HL-60 (cell line): ENCODE results near the gene AS3MT.
A peak's percentile ranks its signal among the peaks of the same experiment; 100 is the strongest.

ENCODE experiments used
- CTCF ChIP-seq: IDR thresholded peaks from one replicate; pipeline ENCODE4 v1.5.1; 2011; ENCODE audit warnings: low read length, control low read depth, inconsistent platforms; ENCODE audit not compliant: insufficient read depth
- GABPA ChIP-seq: IDR thresholded peaks from 2 replicates; pipeline ENCODE4 v1.6.1; 2012; ENCODE audit warnings: low read depth
- POLR2AphosphoS5 ChIP-seq: IDR thresholded peaks from 2 replicates; pipeline ENCODE4 v1.6.1; 2012; ENCODE audit warnings: low read depth
- REST ChIP-seq: IDR thresholded peaks from 2 replicates; pipeline ENCODE4 v1.6.1; 2012; ENCODE audit warnings: low read depth; ENCODE audit not compliant: insufficient replicate concordance
- SPI1 ChIP-seq: IDR thresholded peaks from 2 replicates; pipeline ENCODE4 v1.6.1; 2012; ENCODE audit warnings: low read depth, mild to moderate bottlenecking, borderline replicate concordance

DNA sequence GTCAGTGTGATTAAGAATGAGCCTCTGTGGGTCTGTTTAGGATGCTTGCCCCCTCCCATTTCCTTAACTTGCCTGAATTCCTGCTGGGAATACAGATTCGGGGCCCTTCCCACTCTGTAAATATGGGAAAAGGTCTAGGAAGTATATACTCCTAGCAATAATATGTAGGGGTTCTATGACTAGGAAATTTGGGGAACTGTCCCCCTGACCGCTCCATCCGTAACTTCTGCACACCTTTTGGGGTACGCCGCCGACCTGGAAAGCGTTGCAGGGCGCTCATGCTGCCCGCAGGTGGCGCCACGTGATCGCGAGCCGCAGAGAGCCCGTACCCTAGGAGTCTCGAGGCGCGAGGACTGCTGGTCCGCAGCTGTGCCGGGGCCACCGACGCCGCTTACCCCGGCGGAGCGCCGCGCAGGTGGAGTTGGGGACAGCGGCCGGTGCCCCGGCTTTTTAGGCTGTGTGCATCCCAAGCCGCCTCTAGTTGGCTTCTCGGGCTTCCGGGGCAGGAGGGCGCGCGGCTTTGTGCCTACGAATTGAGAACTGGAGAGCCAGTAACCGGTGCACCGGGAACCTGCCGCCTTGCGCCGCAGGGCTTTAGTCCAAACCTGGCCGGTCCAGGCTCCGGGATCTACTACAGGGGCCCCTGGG is 48.2 kb downstream of the AS3MT start:
- TF ChIP-seq CTCF (peak; percentile 78), POLR2AphosphoS5 (no peak), REST (no peak), GABPA (no peak), SPI1 (no peak)
